Measurements from ENCODE around the gene RIN3.

Gene RIN3

DNA sequence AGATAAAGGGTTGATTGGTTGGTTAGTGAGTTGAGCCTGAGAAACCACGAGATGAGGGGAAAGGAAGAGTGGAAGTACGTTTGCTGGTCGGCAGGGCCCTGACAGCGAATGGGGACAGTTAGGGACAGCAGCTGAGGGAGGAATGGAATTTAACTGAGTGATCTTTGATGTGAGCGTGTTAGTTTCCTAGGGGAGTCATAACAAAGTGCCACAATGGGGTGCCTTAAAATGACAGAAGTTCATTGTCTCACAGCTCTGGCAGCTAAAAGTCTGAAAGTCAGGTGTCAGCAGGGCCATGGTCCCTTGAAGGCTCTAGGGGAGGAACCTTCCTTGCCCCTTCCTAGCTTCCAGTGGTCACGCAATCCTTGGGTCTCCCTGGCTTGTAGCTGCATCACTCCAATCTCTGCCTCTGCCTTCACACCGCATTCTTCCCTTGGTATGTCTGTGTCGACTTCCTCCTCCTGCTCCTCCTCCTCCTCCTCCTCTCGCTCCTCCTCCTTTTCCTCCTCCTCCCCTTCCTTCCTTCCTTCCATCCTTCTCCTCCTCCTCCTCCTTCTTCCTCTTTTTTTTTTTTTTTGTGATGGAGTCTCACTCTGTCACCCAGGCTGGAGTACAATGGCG lies 26.0 kb upstream of the RIN3 start:
- no peak for DNase-seq (ENCODE audit: extremely low read depth, low read depth)
- TF ChIP-seq, protein P1, sequence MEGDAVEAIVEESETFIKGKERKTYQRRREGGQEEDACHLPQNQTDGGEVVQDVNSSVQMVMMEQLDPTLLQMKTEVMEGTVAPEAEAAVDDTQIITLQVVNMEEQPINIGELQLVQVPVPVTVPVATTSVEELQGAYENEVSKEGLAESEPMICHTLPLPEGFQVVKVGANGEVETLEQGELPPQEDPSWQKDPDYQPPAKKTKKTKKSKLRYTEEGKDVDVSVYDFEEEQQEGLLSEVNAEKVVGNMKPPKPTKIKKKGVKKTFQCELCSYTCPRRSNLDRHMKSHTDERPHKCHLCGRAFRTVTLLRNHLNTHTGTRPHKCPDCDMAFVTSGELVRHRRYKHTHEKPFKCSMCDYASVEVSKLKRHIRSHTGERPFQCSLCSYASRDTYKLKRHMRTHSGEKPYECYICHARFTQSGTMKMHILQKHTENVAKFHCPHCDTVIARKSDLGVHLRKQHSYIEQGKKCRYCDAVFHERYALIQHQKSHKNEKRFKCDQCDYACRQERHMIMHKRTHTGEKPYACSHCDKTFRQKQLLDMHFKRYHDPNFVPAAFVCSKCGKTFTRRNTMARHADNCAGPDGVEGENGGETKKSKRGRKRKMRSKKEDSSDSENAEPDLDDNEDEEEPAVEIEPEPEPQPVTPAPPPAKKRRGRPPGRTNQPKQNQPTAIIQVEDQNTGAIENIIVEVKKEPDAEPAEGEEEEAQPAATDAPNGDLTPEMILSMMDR (IDR thresholded peaks at IDR 0.05; ENCODE audit: low read depth, low read length): no peak

DNA sequence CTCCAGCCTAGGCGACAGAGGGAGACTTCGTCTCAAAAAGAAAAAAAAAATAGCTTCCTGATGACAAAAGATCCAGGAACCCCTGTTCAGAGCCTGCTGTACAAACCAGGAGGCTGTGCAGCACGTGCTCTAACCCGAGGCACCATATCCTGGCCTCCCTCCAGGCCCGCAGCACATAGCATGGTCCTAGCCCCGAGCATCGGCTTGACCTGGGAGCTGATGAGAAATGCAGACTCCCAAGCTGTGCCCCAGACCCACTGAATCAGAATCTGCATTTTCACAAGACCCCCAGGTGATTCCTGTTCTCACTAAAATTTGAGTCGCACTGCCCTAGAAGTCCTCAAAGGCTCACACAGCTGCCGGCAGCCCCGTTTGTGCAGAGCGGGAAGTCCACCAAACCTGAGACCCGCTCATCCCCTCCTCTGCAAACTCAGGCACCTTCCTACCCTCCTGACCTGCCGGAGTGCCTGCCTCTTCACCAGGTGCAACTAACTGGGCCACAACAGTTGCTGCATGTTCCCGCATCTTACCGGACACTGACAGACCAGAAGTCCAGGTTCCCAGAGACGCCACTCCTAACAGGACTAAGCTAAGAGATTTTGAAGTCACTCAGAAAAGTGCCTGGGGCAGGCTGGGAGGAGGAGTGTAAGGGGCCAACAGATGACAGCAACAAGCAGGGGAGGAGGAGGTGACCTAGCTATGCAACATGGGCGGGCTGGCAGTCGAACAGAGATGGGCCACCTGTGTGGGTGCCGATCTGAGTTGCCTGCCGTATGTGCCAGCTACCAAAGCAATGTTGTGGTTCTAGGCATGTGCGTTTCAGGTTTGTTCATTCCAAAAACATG lies 24.0 kb upstream of the RIN3 start:
- TF ChIP-seq, protein P1 (IDR thresholded peaks at IDR 0.05; ENCODE audit: low read depth, low read length): no peak
- no peak for DNase-seq (ENCODE audit: extremely low read depth, low read depth)

DNA sequence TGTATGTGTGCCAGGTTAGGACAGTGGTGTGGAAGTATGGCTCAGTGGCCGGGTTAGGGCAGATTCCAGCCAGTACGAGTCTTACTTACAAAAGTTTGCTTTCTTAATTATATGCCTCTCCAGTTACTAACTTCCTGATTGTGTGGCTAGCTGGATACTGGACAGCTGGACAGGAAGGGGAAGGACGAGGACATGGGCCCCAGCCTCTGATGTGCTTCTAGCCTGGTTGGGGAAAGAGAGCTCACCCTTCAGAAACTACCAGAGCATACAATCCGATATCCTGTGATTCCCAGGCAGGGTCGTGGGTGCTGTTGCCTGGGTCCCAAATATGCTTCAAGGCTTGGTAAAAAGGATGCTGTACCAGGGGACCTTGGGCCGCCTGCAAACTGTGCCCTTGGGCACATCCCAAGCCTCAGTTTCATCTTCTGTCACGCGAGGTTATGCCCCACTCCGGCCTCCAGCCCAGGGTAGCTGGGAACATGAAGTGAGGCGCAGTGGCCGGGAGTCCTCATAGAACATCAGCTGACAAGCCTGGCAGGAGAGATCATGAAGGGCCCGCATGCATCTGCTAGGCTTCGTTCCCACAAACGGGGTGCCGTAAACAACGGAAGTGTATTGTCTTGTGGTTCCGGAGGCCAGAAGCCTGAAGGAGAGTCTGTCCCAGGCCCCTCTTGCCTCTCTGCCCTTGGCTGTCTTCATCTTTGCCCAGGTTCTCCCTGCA lies 23.2 kb upstream of the RIN3 start:
- DNase-seq (ENCODE audit: extremely low read depth, low read depth): no peak
- TF ChIP-seq, protein P1 (IDR thresholded peaks at IDR 0.05; ENCODE audit: low read depth, low read length): no peak

GRCh38 chr14:92491782-92492181 lies 21.8 kb upstream of the RIN3 start:
- TF ChIP-seq, protein P1 (IDR thresholded peaks at IDR 0.05; ENCODE audit: low read depth, low read length): no peak
- no peak for DNase-seq (ENCODE audit: extremely low read depth, low read depth)

GRCh38 chr14:92492258-92492657 lies 21.3 kb upstream of the RIN3 start:
- no peak for DNase-seq (ENCODE audit: extremely low read depth, low read depth)
- TF ChIP-seq, protein P1 (IDR thresholded peaks at IDR 0.05; ENCODE audit: low read depth, low read length): no peak

GRCh38 chr14:92493024-92493423 lies 20.6 kb upstream of the RIN3 start:
- no peak for DNase-seq (ENCODE audit: extremely low read depth, low read depth)
- TF ChIP-seq, protein P1 (IDR thresholded peaks at IDR 0.05; ENCODE audit: low read depth, low read length): no peak

GRCh38 chr14:92493492-92493891 lies 20.1 kb upstream of the RIN3 start:
- no peak for DNase-seq (ENCODE audit: extremely low read depth, low read depth)
- TF ChIP-seq, protein P1 (IDR thresholded peaks at IDR 0.05; ENCODE audit: low read depth, low read length): no peak
